22Rv1 (cell line): ENCODE data around the gene FUOM.

ENCODE experiments used
- H3K27ac ChIP-seq: fragments of 450-650 bp; 2 replicates; pipeline ENCODE4 v1.5.1; 2017
- CTCF ChIP-seq: fragments of 450-650 bp; IDR thresholded peaks from 2 replicates; pipeline ENCODE4 v1.5.1; 2017; ENCODE audit warnings: mild to moderate bottlenecking
- ZFX ChIP-seq: fragments of 450-650 bp; IDR thresholded peaks from 2 replicates; pipeline ENCODE4 v1.6.1; 2017; ENCODE audit warnings: antibody characterized with exemption, borderline replicate concordance

FUOM gene

GRCh38 chr10:133309100-133309719 is 48.6 kb downstream of the FUOM start:
- H3K27ac ChIP-seq: peak overlapping the region; percentile 92
- TF ChIP-seq ZFX: no peak
- peak; percentile 46 for TF ChIP-seq CTCF

GRCh38 chr10:133308421-133309099 is 49.3 kb downstream of the FUOM start, which contains the start of the genes TUBGCP2 and ZNF511:
TUBGCP2 (minus strand) TSS chr10:133308872; CDS start chr10:133302941, 5,931 bp downstream.
ZNF511 (plus strand) TSS chr10:133308914; CDS start chr10:133308944, 30 bp downstream.
- no peak for TF ChIP-seq CTCF

DNA sequence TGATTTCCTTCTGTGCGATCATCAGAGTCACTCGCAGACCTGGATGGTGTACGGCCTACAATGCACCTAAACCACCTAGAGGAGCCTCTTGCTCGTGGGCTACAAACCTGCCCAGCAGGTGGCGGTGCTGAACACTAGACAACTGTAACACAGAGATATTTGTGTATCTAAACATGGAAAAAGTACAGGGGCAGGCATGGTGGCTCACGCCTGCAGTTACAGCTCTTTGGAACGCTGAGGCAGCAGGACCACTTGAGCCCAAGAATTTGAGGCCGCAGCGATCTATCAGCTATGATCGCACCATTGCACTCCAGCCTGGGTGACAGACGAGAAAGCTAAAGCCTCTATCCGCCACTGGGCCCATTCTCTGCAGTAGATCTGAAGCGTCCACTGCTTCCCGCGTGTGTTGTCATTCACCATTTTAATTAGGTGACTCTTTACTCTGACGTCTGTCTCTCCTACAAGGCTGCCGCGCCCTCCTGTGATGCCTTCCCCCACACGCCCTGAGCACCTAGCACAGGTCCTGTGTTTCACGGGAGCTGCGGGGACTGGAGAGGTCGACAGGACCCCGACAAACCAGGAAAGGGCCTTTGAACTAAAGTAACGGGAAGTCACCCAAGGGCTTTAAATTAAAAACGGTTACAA is 49.9 kb downstream of the FUOM start:
- peak overlapping the region; percentile 92 for H3K27ac ChIP-seq
- TF ChIP-seq CTCF (peak; percentile 89), ZFX (no peak)

More at GRCh38 chr10:133308421-133309099, 49.3 kb downstream of the FUOM start, which contains the start of the genes TUBGCP2 and ZNF511:
- peak within 1 kb of the TSS; percentile 92 for H3K27ac ChIP-seq

- no peak overlapping the region for H3K27ac ChIP-seq
These were observed 50.9 kb downstream of the FUOM start for GRCh38 chr10:133306941-133307379.

GRCh38 chr10:133306097-133306476 is 51.7 kb downstream of the FUOM start:
- no peak overlapping the region for H3K27ac ChIP-seq
- TF ChIP-seq CTCF (no peak), ZFX (no peak)

More at GRCh38 chr10:133306941-133307379, 50.9 kb downstream of the FUOM start:
- no peak for TF ChIP-seq CTCF
- TF ChIP-seq ZFX: no peak
